NCI-H226 (cell line): ENCODE results near the gene IDUA.

Source experiments
- DNase-seq: peaks from one replicate; pipeline ENCODE4 v3.0.0-alpha.2; 2015

The IDUA gene

DNA sequence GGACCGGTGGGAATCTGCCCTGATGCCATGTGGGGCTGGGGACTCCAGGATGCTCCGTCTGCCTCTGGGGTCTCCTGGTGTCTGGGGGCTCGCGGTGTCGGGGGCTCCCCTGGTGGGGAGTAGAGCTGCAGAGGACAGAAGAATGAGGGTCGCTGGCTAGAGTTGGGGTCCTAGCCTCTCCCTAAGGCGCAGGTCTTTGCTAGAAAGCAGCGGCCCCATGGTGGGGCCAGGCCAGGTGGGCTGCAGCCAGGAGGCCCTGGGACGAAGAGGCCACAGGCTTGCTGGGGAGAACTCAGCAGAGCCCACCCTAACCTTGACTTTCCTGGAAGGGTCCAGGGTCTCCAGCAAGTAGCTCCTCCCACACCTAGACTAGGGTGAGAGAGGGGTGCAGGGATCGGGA lies 46.0 kb downstream of the IDUA start:
- no peak for DNase-seq

DNA sequence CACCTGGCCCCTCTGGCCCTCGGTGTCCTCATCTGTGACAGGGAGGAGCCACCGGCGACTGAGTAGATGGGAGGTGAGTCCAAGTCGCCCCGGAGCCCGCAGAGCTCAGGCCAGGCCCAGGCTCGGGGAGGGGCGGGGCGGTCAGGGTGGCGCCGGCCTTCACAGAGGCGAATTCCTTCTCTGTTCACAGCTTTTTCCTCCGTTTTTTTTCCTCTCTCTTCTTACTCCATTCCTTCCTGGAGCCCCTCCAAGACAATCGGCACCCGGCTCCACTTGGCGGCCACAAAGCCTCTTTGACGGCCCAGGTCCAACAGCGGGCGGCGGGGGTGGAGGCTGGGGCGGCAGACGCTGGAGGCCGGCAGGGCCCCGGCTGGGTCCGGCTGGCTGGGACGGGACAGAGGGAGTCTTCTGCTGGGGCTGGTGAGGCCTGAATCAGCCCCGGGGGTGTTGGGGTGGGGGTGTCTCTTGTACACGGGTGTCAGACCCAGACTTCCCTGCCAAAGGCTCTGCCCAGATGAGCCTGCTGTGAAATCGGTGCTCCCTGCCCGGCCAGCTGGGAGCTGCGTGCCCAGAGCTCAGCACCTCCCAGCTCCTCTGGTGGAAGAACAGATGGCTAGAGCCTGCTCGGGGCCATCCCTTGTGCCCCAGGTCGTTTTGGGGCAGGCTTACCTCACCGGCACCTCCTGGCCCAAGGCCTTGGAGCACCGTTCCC lies 47.2 kb downstream of the IDUA start:
- DNase-seq: no peak

DNA sequence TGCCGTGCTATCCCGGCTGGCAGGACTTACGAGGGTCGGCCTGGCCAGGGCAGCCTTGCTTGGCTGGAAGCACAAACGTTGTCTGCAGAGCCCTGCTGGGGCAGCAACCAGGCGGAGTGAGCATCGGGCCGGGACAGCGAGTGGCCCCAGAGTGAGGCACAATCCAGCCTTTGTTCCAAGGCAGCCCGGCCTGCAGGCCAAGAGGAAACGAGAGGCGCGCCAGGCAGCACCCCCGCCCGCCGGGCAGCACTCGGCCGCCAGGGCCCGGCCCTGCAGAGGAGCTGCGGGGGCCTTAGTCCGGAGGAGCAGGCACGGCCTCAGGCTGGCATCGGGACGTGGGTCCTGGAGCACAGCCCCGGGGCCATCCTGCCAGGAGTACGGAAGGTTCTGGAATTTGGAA lies 48.7 kb downstream of the IDUA start:
- DNase-seq: no peak

DNA sequence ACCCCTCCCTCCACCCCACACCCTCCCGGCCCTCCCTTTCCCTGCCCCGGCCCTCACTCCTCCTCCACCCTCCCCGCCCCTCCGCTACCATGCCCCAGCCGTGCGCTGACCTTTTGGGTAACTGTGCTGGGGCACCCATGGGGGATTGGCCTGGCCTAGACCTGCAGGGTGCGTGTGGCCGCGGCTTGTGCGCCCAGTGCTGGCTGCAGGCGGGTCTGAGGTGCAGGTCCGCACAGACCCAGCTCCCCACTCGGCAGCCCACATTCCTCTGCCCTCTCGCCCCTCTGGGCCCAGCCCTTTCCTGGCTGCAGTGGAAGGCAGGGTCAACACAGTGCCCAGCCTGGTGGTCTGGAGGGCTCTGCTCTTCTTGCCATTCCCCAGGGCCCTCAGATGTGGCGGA lies 49.3 kb downstream of the IDUA start:
- DNase-seq: no peak

DNA sequence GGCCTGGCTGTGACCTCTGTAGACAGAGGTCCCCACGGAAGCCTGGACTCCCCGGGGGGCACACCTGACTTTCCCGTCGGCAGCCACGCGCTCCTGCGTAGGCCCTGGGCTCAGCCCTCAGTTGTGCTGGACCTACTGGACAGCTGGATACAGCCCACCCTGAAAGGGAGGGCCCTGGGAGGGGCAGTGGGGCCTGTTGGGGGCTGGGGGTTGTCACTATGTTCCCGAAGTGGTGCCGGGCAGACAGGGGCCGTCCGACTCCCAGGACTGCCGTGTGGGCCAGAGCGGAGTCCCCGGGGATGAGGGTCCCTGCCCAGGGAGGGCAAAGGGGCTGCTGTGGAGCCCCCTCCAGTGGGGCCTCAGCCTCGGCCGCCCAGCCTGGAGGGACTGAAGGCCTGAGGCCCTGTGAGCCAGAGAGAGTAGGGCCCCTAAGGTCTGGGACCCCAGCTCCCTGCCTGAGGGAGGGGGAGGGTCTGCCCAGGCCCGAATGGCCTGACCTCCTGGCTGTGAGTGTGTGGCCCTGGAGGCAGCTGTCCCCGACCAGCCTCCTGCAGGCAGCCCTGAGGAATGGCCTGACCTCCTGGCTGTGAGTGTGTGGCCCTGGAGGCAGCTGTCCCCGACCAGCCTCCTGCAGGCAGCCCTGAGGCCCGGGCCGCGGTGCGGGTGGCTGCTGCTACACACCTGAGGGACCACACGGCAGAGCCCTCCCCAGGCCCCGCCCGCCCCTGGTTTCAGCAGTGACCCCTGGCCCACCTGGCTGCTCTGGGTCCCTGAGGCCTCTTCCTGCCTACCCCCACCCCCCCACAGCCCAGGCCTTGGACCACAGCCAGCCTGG lies 50.3 kb downstream of the IDUA start:
- no peak for DNase-seq

DNA sequence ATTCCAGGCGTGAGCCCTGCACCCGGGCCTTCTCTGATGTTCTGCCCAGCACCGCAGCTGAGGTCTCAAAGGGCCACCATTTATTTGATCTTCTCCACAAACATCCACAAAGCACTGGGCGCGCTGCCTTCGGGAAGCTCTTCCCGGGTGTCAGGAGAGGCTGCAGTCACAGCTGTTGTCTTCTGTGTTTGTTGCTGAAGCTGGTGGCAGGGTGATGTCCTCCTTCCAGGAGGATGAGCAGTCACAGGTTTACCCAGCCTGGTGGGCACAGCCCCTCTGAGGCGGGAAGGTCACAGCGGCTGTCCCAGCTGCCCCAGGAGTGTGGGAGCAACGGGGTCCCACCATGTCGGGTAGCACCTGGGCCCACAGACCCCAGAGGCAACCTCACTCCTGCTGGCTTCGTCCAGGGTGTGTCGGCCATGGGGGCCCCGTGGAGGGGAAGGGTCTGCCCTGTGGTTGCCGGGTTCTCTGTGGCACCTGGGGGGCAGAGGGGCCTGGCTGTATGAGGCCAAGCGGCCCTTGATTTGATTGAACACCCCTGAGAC lies 52.2 kb downstream of the IDUA start:
- DNase-seq: no peak

DNA sequence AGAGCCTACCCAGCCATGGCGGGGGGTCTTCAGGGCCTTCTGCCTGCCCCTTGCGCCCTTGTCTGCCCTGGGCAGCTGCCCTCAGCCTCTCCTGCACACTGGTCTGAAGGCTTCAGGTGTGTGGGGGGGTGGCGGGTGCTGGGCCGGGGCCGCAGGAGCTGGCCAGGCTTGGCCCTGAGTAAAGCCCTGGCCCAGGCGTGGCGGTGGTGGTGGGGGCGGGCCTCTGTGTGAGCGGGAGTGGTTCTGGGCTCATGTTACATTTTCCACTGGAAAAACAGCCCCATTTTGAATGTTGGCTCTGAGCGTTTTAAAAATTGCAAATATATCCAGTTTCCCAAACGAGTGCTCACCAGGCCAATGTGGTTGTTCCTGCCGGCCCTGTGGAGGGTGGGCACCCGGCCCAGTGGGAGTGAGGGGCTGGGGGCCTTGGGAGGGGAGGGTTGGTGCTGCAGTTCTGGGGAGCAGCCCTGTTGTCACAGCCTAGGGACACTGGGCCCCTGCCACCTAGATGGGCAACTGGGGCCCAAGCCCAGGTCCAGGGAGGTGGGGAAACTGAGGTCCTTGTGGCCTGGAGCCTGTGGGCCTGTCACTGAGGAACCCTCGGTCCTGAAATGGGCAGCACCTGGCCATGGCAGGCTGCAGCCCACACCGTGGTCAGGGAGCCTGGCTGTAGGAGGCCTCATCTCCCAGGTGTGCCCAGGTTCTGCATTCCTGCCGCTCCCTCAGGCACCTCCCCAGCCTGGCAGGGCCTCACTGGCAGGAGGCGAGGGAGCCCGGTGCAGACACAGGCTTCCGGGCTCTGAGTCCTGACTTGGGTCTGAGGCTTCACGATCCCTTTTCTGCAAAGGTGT lies 52.9 kb downstream of the IDUA start:
- DNase-seq: peak; percentile 46

DNA sequence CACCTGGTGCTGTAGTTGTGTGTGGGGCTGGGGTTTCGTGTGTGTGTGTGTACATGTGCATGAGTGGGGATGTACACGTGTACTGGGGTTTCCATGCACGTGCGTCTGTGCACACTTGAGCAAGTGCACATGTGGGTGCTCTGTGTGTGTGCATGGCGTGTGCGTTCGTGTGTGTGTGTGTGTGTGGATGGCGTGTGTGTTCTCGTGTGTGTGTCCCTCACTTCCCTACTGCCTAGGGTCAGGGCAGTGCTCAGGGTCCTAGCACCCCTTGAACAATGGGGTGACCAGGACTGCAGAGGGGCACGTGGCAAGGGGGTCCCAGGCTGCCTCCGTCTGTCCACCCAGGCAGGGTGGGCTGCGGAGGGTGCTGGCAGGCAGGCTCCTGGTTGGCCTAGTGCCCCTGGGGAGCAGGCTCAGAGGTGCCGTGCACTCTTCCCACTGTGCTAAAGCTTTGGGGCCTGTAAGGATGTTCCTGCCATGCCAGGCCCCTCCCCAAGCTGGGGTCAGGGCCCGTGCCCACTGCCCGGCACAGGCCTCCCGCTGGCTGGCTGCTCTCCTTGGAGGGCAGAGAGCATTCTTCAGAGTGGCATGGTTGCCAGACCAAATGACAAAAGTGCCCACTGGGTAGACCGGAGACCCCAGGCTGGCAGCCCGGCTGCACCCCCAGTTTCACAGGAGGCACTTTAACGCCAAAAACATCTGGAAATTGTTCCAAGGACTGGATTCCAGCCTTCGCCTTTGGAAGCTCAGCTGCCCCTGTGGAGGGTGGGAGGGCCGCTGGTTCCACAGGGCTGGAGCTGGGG lies 53.7 kb downstream of the IDUA start:
- no peak for DNase-seq

DNA sequence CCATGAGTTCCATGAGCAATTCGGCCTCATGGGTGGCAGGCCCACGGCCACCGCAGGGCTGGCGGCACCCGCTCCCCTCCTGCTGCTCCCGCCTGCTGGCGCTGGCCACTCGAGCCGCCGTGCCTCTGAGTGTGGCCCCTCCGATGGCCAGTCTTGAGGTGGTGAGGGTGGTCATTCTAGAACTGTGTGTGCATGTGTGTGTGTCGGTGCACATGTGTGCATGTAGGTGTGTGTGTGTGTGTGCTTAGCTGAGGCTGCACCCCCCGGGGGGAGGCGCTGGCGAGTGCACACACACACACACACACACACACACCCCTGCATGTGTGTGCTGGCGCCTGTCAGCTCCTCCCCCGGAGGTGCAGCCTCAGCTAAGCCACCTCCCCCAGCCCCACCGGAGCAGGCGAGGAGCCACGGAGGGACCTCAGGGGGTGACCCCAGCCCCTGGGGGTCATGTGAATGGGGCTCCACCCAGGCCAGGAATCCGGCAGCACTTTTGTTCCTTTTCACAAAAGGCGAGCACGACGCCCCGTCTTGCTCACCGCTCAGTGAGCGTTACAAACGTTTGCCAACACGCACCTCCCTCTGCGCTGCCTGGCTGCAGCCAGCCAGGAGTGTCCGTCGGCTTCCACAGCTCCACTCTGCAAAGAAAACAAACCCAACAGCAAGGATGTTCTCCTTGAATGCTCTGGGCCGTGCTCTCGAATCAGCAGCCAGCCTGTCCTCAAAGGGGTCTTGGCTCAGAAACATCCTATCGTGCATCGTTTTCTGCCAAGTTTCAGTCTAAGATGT lies 54.5 kb downstream of the IDUA start:
- peak; percentile 54 for DNase-seq

DNA sequence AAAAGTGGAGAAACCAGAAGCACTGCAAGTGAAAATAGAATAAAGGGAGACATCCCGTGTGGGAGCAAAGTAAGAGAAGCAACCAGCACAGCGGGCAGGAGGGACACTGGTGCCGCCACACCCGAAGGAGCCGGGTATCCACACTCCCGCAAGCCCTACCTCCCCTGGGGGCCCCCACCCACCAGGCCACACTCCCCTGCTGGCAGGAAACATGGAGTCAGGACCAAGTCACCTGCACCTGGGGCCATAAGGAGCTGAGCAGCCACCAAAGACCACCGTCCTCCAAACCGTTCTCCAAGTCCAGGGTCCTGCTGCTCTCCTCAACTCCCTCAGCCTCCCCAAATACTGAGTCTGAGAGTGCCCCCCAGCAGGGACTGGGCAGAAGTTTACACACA lies 55.1 kb downstream of the IDUA start:
- DNase-seq: no peak

DNA sequence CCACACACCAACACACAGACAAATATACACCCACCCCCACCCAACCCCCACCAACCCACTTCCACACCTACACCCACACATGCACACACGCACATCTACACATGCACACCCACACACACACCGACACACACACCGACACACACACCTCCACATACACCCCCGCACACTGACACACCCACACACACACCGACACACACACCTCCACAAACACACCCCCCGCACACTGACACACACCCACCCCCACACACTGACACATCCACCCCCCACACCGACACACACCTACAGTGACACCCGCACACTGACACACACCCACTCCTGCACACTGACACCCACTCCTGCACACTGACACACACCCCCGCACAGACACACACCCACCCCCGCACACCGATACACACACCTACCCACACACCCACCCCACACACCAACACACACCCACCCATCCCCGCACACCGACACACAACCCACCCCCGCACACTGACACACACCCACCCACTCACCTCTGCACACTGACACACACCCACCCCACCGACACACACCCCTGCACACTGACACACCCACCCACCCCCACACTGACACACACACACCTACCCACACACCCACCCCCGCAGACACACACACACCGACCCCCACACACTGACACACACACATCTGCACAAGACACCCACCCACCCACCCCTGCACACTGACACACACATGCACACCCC lies 55.7 kb downstream of the IDUA start:
- DNase-seq: no peak

DNA sequence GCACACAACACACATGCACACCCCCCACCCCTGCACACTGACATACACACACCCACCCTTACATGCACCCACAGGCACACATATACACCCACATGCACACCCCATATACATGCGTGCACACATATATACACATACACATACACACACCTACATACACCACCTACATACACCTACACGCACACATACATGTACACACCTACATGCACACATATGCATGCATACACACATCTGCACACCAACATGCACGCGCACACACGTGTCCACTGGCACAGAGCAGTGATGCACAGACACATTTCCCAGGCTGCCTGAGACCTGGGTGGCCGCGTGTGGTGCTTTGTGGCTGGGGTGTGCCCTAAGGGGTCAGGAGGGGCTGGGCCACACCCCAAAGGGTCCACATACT lies 56.3 kb downstream of the IDUA start:
- DNase-seq: no peak

DNA sequence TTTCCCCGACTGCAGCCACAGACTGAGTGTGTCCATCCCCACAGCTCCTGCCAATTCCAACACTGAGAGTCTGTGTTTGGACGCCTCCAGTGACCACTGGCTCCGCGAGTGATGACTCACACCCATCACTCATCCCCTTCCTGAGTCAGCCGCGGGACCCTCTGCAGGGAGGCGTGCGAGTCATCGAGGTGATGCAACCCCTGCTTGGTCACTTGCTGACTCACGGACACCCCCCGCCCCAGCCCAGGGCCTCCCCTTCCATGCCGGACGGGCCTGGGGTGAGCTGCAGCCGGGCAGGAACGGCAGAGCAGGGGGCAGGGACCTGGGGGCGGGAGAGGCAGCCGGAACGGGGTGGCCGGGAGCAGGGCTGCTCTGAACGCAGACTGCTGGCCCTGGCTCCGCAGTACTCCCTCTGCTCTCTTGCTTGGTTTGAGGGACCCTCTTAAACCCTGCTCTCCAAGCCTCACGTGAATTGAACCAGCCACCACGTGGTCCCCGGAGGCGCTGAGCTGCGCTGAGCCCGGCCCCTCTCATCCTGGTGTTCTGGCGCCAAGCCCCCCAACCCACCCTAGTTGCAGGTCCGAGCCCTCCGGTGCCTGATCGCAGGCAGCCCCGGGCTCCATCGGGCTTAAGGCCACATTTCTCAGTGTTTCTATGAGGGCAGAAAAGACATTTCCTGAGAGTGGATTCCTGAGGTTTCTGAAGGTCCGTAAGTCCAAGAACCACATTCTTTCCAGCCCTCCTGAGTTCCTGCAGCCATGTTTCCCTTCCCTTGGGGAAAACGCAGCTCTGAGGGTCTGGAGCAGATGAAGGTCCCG lies 57.0 kb downstream of the IDUA start:
- DNase-seq: peak; percentile 96

DNA sequence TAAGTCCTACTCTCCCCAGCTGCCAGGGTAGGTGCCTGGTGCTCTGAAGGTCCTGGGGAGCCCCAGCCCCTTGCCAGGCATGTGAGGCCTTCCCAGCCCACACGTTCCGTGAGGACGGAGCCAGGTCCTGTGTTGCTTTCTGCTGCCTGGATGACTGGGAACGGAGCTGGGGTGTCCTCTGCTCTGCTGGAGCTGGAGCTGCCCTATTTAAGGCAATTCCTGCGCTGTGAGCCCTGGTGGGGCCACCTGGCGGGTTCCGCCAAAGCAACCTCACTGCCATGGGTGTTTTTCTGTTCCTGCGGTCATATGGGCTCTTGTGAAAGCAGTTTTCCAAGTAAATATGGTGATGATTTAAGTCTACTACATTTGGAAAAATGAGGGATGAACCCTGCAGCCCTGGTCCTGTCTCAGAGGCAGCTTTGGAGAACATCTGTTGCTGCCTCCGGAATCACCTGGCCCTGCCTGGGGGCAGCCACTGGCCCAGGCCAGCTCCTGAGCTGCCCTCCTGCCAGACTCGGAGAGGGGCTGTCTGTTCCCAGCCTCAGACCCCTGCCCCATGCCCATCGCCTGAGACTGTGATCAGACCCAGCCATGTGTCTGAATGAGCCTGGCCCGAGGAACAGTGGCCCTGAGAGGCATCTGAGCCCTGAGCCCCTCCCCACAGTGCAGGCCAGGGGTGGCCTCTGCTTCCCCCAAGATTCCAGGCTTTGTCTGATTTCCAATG lies 57.8 kb downstream of the IDUA start:
- DNase-seq: no peak

DNA sequence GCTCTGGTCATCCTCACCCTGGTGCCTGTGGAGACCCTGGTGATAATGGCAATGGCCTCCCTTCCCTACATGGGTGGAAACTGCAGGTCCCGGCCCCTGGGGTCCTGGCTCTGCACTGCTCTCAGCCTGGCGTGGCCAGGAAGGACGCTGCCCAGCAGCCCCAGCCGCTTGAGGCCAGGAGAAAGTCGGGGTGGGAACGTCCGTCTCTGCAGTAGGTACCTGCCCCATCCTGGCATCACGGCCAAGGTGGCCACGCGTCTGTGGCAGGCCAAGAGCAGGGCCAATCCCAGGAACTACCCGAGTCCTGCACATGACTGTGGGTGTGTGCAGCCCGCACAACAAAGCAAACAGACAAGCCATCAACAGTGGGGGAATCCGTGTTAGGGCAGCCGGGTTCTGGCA lies 58.4 kb downstream of the IDUA start:
- DNase-seq: no peak

DNA sequence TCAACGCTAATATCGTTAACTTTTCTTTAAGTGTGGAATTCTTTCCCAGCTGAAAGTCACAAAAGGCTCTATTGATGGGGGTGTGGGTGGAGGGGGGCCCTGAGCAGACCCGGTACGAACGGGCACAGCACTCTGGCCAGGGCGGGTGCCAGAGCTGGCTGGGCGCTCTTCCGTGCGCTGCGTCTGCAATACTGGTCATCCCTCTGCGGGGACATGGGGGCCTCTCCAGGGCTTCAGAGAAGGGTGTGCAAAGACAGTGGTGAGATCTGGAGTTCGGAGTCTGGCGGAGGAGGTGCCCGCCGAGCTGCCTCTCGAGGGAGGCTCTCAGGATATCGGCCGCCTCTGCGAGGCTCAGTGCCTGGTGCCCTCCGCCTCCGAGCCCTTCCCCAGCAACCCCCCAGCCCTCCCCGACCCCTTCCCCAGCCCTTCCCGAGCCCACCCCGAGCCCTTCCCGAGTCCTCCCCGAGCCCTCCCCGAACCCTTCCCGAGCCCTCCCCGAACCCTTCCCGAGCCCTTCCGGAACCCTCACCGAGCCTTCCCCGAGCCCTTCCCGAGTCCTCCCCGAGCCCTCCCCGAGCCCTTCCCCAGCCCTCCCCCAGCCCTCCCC lies 58.9 kb downstream of the IDUA start:
- no peak for DNase-seq

DNA sequence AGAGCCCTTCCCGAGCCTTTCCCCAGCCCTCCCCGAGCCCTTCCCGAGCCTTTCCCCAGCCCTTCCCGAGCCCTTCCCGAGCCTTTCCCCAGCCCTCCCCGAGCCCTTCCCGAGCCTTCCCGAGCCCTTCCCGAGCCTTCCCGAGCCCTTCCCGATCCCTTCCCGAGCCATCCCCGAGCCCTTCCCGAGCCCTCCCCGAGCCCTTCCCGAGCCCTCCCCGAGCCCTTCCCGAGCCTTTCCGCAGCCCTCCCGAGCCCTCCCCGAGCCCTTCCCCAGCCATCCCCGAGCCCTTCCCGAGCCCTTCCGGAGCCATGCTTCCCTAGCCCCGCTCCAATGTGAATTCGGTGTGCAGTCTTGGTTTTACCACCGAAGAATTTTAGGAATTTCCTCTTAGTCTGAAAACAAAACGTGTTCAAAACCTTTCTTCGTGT lies 59.8 kb downstream of the IDUA start:
- DNase-seq: peak; percentile 63

DNA sequence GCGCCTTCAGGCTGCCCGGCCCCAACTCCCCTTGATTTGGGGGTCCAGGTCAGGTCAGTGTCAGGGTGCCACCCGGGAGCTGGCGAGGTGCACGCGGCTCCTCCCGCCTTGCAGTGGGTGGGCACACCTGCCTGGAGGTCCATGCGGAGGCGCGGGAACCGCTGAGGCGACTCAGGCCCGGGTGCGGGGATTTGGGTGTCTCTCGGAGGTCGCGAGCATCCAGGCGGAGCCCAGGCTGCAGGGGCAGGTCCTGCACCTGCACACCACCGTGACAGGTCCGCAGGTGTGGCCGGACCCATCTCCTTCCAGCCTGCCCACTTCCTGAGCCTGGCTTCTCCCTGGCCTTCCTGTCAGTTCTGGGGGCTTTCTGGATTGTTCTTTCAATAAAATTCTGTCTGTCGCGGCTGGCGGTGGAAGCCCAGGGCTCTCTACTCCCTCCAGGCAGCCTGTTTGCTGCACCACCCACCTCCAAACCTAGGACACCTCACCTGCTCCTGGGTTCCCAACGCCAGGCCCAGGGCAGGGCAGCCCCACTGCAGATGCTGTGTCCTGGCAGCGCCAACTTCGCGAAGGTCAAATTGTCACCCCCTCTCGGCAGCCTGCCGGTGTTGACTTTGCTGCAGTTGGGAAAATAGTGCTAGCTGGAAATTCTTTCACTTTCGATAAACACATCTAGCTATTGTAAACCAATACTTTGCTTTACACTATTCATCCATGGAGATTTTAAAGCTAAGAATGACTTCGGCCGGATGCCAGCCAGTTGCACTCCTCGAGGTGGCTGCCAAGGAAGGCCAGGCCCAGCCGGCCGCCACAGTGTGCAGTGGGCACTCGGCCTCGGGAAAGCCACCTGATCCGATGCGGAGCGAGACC lies 60.5 kb downstream of the IDUA start:
- DNase-seq: no peak
